ENCODE measurements around the gene FAM124B.

The FAM124B gene, protein sequence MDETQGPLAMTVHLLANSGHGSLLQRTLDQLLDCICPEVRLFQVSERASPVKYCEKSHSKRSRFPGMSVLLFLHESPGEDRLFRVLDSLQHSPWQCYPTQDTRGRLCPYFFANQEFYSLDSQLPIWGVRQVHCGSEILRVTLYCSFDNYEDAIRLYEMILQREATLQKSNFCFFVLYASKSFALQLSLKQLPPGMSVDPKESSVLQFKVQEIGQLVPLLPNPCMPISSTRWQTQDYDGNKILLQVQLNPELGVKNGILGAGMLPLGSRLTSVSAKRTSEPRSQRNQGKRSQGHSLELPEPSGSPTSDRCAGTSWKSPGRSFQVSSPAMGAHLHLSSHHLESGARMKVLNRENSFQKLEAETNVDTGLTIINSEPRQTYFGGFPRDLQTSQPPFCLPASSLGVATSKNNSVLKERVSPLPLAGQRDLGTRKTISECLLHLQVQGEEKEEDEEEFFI

DNA sequence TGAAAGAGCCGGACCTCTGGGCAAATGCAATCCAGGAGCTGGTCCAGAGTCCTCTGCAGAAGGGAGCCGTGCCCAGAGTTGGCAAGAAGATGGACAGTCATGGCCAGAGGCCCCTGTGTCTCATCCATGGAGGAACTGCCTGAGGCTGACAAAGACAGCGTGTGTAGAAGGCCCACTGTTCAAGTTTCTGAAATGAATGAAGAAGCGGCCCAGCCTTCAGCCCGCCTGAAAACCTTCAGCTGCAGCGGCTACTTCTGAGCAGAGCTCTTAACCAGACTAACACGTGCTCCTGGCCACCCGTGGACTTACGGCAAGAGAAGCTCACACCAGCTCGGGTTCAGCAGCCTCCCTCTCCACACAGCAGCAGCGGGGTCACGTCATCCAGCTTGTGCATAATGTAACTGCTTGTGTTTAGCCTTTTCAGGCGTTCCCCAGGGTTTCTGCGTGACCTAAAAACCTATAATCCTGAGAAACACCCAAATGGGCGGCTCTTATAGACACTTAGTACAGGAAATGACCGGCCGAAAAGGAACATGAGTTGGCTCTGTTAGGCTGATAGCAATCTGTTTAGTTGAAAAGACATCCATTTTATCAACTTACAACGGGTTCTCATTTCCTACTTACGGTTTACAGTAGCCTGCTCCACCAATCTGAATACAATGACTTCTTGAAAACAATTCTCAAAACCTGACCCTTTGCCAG, at the start of gene FAM124B:
TSS of gene FAM124B (minus strand) at position 467 of the 702 bp plus-strand sequence. CDS start at position 128, 339 bp downstream.
- DNase-seq (ENCODE audit: low spot score) = peak; percentile 37

DNA sequence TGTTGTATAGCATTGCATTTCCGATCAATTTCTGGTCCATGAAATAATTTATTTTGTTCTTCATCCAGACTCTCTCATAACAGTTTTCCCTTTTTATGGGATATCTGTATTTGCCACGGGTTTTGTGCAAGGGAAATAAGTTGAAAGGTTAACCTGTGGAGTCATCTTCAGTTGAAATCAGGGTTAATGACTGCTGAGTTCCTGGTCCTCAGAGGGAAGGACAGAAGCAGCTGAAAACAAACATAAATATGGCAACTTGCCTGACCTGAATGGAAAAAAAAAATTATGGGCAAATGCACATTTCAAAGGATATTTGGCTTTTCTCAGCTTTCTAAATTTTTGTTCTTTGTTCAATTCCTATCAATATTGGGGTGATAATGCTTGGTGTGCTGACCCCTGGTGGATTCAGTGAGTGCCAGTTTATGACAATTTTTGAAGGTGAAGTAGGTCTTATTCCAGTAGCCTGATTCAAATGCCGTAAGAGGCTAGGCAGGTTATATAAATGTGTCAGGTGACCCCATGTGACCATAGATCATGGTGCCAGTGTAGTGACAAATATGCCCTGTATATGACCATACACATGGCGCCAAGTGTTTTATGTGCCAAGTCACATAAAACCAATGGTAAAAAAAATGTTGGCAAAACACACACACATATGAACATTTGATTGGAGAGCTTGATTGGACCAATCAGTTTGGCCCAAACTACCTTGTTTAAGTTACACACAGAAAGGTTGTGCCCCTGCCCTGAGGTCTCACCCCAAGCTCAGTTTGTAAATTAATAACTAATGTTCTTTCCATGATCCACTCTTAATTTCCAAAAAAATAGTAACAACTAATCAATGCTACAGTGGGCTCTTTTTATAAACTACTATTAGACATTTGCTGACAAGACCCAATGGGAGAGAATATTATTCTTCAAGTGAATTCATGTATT, 47.6 kb upstream of the FAM124B start:
- no peak for DNase-seq (ENCODE audit: low spot score)

DNA sequence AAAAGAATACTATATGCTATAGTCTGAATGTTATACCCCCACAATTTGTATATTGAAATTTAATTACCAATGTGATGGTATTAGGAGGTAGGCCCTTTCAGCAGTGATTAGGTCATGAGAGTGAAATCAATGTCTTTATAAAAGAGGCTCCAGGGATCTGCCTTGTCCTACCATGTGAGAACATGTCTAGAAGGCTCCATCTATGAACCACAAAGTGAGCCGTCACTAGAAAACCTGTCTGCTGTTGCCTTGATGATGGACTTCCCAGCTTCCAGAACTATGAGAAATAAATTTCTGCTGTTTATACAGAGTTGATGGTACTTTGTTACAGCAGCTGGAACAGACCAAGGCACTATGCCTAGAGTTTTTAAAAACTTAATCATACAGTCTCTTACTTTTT, 46.3 kb upstream of the FAM124B start:
- no peak for DNase-seq (ENCODE audit: low spot score)

DNA sequence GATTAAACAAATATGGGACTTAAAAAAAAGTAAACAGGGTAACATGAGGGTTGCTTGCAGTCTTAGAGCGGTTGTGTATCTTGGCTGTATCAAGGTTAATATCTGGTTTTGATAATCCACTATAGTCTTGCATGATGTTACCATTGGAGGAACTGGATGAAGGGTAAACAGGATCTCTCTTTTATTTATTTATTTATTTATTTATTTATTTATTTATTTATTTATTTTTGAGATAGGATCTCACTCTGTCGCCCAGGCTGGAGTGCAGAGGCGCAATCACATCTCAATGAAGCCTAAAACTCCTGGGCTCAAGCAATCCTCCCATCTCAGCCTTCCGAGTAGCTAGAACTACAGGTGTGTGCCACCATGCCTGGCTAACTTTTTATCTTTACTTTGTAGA, 42.9 kb upstream of the FAM124B start:
- no peak for DNase-seq (ENCODE audit: low spot score)

DNA sequence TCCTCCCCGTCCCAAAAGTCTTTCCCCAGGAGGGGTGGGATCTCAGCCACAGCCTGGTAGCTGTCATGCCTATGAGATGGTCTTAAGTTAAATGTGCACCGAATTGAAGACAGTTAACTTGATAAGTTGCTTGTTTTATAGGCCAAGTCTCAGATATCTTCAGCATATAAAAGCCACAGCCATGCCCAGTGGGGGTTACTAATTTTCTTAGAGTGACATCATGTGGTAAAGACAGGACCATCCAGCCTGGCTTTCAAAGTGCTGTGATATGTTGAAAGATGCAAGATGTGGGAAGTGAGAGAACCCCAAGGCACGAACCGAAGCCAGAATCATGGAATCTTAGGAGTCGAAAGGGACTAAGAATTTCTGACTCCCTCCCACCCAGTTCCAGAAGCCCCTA, 42.1 kb upstream of the FAM124B start:
- DNase-seq (ENCODE audit: low spot score) = no peak

DNA sequence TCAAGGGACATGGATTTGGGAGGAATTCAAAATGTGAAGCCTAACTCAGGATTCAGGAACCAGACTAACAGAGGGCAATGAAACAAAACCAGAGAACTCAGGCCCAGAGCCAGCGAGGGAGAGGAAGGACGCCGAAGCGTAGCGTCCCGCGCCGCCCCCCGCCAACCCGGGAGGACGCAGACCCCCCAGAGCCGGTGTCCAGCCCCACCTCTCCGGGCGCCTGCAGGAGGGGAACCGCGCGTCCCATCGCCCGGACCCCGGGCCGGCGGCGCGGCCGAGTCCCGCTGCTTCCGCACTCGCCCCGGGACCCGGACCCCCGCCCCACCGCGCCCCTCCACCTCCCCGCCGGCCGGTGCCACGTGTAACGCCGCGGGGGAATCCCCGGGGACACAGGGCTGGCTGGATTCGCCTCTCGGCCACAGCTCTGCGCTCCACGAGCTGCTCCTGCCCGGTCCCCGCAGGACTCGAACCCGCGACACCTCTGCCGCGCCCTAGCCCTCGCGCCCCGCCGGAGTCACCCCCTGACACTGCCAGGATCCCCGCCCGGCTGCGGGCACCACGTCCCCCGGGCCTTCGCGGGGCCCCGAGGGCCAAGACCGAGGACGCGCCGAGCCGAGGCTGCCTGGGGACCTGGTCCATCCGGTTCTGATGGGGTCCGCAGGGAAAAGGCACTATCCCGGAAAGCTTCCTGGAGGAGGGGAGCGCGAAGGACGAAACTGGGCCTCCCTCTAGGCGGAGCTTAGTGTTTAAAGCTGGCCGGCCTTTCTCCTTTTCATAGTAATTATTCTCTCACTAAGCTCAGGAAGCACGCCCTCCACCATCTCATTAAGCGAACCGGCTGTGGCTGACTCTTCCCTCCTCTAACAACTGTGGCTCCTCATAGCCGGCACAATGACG, 40.4 kb upstream of the FAM124B start:
- no peak for DNase-seq (ENCODE audit: low spot score)

DNA sequence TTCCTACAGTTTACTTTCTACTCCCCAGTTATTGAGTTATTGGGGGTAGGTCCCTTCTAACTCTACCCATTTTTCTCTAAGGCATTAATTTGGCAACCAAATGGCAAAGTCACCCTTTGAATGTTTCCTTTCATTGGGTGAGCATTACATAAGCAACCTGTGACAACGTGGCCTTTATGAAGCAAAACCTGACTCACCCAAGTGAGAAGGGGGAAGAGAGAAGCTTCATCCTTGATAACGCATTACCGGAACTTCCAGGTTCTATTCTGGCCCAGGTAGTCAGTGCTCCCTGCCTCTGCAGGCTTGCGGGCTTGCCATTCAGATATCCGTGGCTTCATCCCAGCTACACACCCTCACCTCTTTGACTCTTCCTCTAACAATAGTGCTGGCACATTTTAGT, 39.1 kb upstream of the FAM124B start:
- no peak for DNase-seq (ENCODE audit: low spot score)

DNA sequence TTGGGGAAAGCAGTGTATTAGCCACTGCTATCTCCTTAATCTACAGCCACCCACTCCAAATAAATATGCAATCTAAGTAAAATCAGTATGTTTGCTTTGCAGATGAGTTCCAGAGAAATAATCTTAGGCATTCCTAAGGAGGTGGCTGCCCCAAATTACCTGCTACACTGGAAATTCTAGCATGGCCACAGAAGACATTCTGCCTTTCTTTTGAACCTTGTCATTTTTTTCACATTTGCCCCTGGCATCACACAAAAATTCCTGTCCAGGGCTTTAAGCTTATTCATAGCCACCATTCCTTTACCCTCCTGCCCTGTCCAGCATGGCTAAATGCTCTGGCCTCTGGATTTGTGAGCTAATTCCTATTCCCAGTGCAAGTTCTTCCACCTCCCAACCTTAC, 36.8 kb upstream of the FAM124B start:
- no peak for DNase-seq (ENCODE audit: low spot score)

DNA sequence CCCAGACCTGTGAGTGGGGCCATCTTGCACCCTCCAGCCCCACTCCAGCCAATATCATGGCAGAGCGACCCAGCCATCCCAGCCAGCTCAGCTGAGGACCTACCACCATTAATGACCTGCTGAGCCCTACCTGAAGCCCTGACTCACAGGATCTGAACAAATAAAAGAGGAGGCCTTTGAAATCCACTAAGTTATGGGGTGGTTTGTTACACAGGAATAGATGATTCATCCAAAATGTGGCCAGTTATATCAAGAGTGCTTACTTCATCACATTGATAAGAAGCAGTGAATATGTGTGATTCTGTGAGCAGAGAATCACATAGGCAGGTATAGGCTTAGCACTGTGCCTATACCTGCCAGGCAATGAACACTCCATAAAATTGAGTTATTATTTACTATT, 34.7 kb upstream of the FAM124B start:
- no peak for DNase-seq (ENCODE audit: low spot score)

DNA sequence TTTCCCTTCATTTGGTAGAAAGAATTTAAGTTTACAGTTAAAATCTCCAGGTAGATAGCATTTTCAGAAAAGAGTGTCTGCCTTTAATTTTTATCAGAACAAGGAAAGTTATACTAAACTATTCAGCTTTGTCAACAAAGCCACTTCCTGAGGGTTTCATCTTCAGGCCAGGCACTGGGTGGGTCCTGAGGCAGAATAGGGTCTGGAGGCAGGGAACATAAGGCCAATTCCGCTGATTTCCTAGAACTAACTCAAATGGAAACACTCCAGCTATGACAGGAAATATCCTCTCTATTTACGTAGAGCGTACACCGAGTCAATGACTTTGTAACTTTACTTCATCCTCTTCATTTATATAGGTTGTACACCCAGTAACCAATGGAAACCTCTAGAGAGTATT, 32.7 kb upstream of the FAM124B start:
- DNase-seq (ENCODE audit: low spot score) = no peak

DNA sequence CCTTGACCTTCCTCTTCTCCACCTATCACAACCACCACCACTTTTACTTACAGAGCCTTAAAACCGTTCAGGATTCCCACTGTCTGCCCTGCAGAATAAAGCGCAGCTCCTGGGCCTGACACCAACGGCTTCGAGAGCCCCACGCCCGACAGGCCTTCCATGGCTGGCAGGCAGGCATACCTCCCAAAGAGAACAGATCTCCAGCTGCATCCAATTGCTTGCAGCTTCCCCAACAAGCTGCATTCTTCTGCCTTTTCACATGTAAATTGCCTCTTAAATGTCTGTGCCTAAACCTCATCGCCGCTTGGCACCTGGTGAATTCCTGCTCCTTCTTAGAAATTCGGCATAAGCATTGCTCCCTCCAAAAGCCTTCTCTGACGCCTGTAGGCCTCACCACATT, 31.5 kb upstream of the FAM124B start:
- DNase-seq (ENCODE audit: low spot score) = no peak

DNA sequence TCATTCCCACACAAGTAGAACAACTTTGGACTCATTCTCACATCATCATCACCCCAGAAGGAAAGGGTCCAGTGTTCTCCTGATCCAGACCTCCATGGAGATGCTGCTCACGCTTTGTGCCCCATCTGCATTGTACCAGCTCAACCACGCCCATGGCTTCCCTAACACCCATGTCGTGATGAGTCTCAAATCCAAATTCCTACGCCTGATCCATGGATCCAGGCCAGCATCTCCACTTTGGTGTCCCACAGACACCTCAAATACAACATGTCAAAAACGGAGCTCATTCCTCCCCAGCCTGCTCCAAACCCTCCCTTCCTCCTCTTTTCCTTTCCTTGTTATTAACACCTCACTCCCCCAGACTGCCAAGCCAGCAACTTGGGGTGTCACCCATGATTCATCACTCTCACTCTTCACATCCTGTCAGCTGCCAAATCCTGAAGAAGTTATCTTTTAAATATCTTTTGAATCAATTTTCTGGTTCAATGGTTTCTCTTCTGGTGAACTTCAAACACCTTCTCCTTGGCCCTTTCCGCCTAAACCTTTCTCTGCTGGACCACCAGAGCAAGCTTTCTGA, 30.2 kb upstream of the FAM124B start:
- no peak for DNase-seq (ENCODE audit: low spot score)

DNA sequence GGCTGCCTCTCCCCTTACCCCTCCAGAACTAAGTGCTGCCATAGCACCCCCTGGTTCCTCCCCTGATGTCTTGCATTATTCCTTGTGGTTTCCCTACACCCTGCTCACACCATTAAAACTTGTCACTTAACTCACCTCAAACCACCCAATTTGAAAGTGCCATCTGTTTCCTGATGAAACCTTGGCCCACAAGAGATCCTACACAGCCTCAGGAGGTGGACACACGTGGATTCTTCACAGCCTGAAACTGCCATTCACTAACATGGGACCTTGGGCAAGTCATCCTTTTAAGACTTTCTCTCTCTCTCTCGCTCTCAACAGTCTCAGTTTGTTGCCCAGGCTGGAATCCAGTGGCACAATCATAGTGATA, 27.5 kb upstream of the FAM124B start:
- DNase-seq (ENCODE audit: low spot score) = no peak

DNA sequence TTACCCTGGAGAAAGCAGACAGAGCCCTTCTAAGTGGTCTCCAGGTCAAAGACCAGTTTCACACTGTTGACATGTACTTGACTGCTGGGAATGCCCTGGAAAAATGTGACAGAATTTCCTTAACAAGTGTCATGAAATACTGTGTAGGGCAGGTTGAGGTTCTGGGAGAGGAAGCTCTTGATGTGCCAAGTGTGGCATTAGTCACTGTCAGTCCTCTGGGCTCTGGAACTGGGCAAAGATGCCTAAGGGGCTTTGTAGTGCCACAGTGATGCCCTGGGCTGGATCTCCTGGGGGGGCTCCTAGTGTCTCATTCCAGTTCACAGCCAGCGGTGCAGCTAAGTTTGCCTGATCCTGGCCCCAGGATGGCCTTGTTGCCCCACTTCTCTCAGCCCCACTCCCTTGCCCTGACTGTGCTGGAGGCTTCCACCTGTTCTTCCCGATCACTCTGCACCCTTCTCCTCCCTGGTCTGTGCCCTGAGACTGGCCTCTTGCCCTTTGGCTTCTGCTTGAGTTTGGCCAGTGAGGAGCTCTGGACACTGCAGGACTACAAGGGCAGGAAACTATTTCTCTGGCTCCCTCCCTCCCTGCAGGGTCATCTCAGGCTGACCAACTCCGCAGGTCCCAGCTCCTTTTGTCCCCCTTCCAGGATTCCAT, 27.0 kb upstream of the FAM124B start:
- no peak for DNase-seq (ENCODE audit: low spot score)

DNA sequence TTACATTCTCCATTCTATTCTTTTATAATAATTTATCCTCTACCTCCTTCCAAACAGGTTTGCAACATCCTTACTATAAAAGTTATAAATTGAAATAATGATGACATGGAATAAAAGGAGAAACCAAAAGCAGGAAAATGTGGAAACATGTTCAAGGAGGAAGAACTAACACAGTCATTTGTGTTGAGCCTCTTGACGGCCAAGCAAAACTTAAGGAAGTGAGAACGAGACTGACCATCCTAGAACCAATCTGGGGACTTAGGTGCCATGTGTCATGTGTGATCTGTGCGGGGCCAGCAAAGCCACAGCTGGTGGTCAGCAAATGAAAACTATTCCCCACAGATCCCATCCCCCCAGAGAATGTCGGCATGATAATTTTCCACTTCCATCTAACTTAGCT, 25.6 kb upstream of the FAM124B start:
- DNase-seq (ENCODE audit: low spot score) = no peak

DNA sequence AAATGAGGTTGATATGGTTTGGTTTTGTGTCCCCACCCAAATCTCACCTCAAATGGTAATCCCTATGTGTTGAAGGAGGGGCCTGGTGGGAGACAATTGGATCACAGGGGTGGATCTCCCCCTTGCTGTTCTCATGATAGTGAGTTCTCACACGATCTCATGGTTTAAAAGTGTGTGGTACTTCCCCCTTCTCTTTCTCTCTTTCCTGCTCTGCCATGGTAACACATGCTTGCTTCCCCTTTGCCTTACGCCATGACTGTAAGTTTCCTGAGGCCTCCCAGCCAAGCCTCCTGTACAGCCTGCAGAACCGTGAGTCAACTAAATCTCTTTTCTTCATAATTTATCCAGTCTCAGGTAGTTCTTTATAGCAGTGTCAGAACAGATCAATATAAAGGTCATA, 24.7 kb upstream of the FAM124B start:
- no peak for DNase-seq (ENCODE audit: low spot score)

DNA sequence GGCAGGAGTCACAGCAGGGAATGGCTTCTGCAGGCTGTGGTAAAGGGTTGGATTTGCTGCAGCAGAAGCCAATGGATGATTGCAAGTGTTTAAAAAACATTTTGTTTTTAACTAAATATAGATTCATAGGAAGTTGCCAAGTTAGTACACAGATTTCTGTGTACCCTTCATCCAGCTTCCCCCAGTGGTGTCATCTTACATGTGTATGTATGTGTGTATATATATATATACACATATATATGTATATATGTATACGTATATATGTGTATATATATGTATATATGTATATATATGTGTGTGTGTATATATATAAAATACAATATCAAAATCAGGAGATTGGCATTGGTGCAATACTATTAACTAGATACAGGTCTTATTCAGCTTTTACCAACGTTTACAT, 19.2 kb upstream of the FAM124B start:
- DNase-seq (ENCODE audit: low spot score) = no peak

DNA sequence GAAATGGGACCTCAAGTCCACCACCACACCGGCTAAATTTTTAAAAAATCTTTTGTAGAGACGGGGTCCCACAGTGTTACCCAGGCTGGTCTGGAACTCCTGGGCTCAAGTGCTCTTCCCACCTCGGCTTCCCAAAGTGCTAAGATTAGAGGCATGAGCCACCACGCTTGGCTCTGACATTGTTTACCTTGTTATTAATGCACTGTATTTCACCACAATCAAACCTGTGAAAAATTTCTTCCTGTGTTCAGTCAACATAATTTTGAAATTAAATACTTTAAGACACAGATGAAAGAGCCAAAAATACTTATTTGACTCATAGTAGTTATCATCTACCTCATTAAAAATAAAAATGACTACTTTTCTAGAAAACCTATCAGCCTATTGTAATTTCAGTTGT, 16.0 kb upstream of the FAM124B start:
- no peak for DNase-seq (ENCODE audit: low spot score)

DNA sequence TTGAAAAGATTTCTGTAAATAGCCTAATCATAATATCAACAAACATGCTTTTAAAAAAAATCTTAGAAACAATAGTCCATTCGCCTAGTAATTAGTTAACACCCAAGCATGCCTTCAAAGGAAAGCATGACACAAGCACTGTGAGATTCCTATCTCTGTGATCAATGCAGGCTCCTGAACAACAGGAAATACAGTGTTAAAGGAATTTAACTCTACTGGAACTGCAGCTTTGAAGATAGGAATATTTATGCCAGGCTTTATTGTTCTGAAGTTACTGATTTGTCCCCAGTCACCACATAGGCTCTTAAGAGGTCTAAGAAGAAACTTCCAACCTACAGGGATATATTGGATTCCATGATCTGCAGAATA, 15.4 kb upstream of the FAM124B start:
- DNase-seq (ENCODE audit: low spot score) = no peak

DNA sequence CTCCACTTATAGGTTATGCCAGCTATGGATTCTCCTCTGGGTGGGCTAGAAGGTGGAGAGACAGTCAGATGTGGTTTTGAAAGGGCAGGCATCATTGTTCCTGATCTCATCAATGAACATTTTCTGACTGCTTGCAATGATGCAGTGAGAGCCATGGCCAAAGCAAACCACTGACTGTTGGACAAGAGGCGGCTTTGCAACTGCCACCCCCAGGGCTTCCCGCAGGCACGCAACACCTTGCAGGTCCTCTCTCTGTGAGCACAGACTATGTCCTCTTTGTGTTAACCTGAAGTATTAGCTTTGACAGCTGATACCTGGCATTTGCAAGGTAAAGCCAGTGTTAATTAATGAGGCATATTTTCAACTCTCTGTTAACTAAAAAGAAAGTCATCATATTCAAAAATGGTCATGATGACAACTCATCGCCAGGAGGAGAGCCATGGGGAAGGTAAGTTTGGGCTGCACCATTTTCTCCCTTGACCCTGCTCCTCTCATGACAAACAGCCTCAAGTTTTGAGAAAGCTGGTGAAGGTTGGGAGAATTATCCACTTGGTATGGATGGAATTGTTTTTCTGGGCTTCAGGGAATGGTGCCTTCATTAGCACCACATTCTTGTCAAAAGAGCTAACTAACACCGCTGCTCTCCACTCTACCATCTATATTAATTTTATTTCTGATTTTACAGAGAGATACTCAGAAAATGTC, 14.9 kb upstream of the FAM124B start:
- DNase-seq (ENCODE audit: low spot score) = no peak
